Prostate gland (tissue), 2 donors: ENCODE data around the gene CHKA.

Experiments
- POLR2A ChIP-seq: fragments of 450-650 bp; IDR thresholded peaks from one replicate; pipeline ENCODE4 v1.6.1; 2016; ENCODE audit warnings: antibody characterized with exemption, mild to moderate bottlenecking
- POLR2AphosphoS5 ChIP-seq: sonication (generic); formaldehyde crosslinking; IDR thresholded peaks from one replicate; pipeline ENCODE4 v1.6.1; 2017; ENCODE audit warnings: antibody characterized with exemption
- TF ChIP-seq, protein P1 (sequence below), 4 experiments: fragments of 200-600 bp in 2 of 4; fragments of 450-650 bp in 2 of 4; sonication (generic) in 2 of 4; IDR thresholded peaks; 1 replicate in 3 of 4; 2 replicates in 1 of 4; pipeline ENCODE4 v1.5.1; 2016 to 2019; ENCODE audit warnings: antibody characterized with exemption in 4 of 4, mild to moderate bottlenecking in 2 of 4, moderate library complexity in 2 of 4

DNA sequence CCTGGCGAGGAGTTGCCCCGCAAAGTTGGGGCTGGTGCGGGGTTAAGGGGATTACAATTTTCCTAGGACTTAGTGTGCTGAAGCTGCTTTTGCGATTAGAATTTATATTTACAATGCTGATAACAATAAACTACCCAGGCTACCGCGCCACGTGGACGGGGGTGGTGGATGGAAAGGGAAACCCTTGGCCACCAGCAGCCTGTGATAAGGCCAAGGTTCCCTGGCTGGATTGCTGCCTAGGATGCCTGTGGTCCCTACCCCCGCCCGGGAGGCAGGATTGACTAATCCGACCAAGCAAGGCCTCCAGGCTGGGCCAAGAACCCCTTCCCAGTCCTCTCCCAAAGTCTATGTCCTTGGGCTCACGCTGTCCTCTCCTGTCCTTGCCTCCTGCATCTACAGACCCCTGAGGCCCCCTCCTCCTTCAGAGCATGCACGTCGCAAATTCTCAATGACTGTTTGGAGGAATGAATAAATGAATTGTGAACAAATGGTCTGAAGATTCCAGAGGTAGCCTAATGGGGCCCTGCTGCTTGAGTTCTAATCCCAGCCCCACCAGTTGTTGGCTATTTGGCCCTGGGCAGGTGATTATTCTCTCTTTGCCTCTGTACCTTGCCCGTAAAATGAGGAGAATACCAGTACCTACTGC lies 7.6 kb upstream of the CHKA start:
- TF ChIP-seq, protein P1, sequence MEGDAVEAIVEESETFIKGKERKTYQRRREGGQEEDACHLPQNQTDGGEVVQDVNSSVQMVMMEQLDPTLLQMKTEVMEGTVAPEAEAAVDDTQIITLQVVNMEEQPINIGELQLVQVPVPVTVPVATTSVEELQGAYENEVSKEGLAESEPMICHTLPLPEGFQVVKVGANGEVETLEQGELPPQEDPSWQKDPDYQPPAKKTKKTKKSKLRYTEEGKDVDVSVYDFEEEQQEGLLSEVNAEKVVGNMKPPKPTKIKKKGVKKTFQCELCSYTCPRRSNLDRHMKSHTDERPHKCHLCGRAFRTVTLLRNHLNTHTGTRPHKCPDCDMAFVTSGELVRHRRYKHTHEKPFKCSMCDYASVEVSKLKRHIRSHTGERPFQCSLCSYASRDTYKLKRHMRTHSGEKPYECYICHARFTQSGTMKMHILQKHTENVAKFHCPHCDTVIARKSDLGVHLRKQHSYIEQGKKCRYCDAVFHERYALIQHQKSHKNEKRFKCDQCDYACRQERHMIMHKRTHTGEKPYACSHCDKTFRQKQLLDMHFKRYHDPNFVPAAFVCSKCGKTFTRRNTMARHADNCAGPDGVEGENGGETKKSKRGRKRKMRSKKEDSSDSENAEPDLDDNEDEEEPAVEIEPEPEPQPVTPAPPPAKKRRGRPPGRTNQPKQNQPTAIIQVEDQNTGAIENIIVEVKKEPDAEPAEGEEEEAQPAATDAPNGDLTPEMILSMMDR (IDR thresholded peaks at IDR 0.05) = no peak
- TF ChIP-seq POLR2A = no peak
- TF ChIP-seq POLR2AphosphoS5 = no peak
